Heart left ventricle (tissue), 16 donors: ENCODE data around the gene AAMP. TPM values are rescaled to one million over a fixed set of nuclear protein-coding genes. Genes with fewer than 3 reads are reported as not detected.
A peak's percentile ranks its signal among the peaks of the same experiment; 100 is the strongest.

Experiments
- ATAC-seq, 4 donors: fragments of 200-7000 bp; cut with Tn5 transposase; one replicate each; pipeline ENCODE4 v1.9.1; 2020 to 2022; ENCODE audit warnings: moderate library complexity in 4 of 4, mild to moderate bottlenecking in 3 of 4, moderate number of reproducible peaks in 1 of 4
- DNase-seq, 5 donors: peaks; one replicate each; pipeline ENCODE4 v3.0.0-alpha.2; 2020
- H3K27ac ChIP-seq, 12 donors: fragments of 200-600 bp; sonication (generic) in 4 of 12; one replicate each; pipeline versions ENCODE4 v1.5.0 to v1.8.0; 2016 to 2022; ENCODE audit warnings: mild to moderate bottlenecking in 2 of 12
- H3K27me3 ChIP-seq, 9 donors: fragments of 200-600 bp; sonication (generic) in 2 of 9; one replicate each; pipeline versions ENCODE4 v1.5.1 to v1.8.0; 2016 to 2022; ENCODE audit warnings: mild to moderate bottlenecking in 3 of 9
- H3K36me3 ChIP-seq, 9 donors: fragments of 200-600 bp; sonication (generic) in 2 of 9; one replicate each; pipeline versions ENCODE4 v1.5.0 to v1.8.0; 2018 to 2022; ENCODE audit warnings: mild to moderate bottlenecking in 2 of 9
- H3K4me1 ChIP-seq, 12 donors: fragments of 200-600 bp; sonication (generic) in 4 of 12; one replicate each; pipeline versions ENCODE4 v1.5.0 to v1.8.0; 2016 to 2022; ENCODE audit warnings: mild to moderate bottlenecking in 3 of 12
- H3K4me3 ChIP-seq, 12 donors: fragments of 200-600 bp; sonication (generic) in 4 of 12; one replicate each; pipeline versions ENCODE4 v1.5.0 to v1.8.0; 2017 to 2022; ENCODE audit warnings: mild to moderate bottlenecking in 9 of 12, moderate library complexity in 4 of 12
- H3K9me3 ChIP-seq, 12 donors: fragments of 200-600 bp; sonication (generic) in 4 of 12; one replicate each; pipeline versions ENCODE4 v1.5.0 to v1.8.0; 2016 to 2022; ENCODE audit warnings: mild to moderate bottlenecking in 1 of 12
- POLR2A ChIP-seq, 2 donors: fragments of 450-650 bp; IDR thresholded peaks; one replicate each; pipeline ENCODE4 v1.6.1; 2017; ENCODE audit warnings: antibody characterized with exemption in 2 of 2, mild to moderate bottlenecking in 2 of 2, moderate library complexity in 2 of 2
- WGBS, 4 donors: extraction: QIAGEN DNeasy Blood & Tissue Kit in 2 of 4; methylation state at CpG; one replicate each; pipeline versions ENCODE4 v1.1.5 to v1.1.7; 2013 to 2018; 5-methylcytosine and 5-hydroxymethylcytosine counted together
- intact Hi-C, 10 donors: fragments of 100-400 bp; cut with DNase I; formaldehyde crosslinking; loops; one replicate each; pipeline versions ENCODE4 v1.11.1 to v1.14.2; 2022
- polyA plus RNA-seq, 2 donors: library from polyadenylated mRNA; stranded (reverse); fragments of 200-250 nt; gene quantifications; one replicate each; pipeline ENCODE4 v1.2.3, GENCODE V29; 2013
- total RNA-seq, 9 donors: library from RNA; depleted of rRNA in 2 of 9; stranded (reverse); fragments of >200 nt in 2 of 9; fragmentation: NEBNext Ultra II Directional in 3 of 9; extraction: Animal tissue kit (Norgen Biotek cat#: 25700) in 3 of 9; gene quantifications; one replicate each; pipeline versions ENCODE4 v1.1.0 to v1.2.4, GENCODE V29; 2016 to 2023
- TF ChIP-seq, protein P1 (sequence below), 12 donors: fragments of 200-600 bp; sonication (generic) in 4 of 12; IDR thresholded peaks; one replicate each; pipeline versions ENCODE4 v1.5.0 to v1.8.0; 2018 to 2022; ENCODE audit warnings: antibody characterized with exemption in 12 of 12, mild to moderate bottlenecking in 5 of 12
- donor health status: ischemic (EF 13 %, LVEDD 7.1; RV severe dilation, severe dysfunction).
- donor health status: healthy with polysubstance abuse.
- donor health status: DM: no; HTN: yes; CAD: no.
- donor health status: DM: no; HTN: no; CAD: no.
- donor health status: ischemic (EF 25% LVEDD 6.9; RV normal size, moderate dysfunction).
- donor health status: ischemic (EF 25% LVEDD 5.7; RV mildly dilated, moderate dysfunction).
- donor health status: healthy.
- donor health status: DM: yes; HTN: yes; CAD: no.
- donor health status: ischemic (EF 35%, LVEDD 5.7; RV mildly dilated, moderate dysfunction).
- donor health status: nonischemic (EF 11% LVEDD 7.7; RV severe dilation, severe dysfunction).
- donor health status: DM: yes; HTN: yes; CAD: no.
- donor health status: PGD.
- donor health status: ischemic (EF 29% LVEDD 5.4; RV normal size, mild dysfunction).
- donor health status: nonischemic (EF 23%, LVEDD 6.1; RV moderate dilation, normal function).

The AAMP gene
- total and polyA plus RNA-seq, 11 donors: 51.6 to 150 (median 58.6) TPM

DNA sequence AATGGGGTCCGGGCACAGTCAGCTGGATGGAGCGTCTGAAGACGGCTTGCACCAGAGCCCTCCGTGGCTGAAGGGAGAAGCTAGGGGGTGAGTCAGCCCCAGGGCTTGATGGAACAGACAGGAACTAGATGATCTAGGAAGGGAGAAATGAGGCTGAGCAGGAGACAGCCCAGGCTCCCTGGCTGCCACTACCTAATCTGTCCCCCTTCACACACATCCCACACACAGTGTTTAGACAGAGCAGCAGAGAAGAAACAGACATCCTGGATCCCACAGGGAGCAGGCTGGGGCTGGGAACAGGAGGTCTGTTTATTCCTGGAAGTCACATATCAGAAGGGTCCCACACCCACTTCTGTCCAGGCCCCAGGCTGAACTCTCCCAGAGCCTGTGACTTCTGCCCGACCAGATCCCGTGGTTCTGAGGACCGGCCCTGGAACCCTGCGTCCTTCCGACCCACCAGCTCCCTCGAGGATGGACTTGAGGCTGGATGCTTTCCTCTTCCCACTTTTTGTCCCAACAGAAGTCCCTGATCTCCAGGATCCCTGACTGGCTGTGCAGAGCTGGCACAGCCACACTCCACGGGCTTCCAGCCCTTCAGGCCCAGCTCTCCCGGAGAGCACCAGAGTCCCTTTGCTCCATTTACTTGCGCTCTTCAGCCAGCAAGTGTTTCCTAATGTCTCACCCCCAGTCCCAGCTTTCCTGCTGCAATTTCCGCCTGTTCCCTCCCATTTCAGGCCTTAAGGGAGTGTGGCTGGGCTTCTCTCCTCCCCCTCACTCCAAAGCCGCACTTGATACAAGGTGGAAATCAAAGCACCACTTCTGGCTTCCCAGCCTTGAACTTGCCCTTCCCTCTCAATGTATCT lies 10.6 kb downstream of the AAMP start:
- TF ChIP-seq, protein P1, sequence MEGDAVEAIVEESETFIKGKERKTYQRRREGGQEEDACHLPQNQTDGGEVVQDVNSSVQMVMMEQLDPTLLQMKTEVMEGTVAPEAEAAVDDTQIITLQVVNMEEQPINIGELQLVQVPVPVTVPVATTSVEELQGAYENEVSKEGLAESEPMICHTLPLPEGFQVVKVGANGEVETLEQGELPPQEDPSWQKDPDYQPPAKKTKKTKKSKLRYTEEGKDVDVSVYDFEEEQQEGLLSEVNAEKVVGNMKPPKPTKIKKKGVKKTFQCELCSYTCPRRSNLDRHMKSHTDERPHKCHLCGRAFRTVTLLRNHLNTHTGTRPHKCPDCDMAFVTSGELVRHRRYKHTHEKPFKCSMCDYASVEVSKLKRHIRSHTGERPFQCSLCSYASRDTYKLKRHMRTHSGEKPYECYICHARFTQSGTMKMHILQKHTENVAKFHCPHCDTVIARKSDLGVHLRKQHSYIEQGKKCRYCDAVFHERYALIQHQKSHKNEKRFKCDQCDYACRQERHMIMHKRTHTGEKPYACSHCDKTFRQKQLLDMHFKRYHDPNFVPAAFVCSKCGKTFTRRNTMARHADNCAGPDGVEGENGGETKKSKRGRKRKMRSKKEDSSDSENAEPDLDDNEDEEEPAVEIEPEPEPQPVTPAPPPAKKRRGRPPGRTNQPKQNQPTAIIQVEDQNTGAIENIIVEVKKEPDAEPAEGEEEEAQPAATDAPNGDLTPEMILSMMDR (IDR thresholded peaks at IDR 0.05): peak in 1 of 12 donors; percentile 11
- peak in 1 of 2 donors; percentile 21 for TF ChIP-seq POLR2A (IDR thresholded peaks at IDR 0.05)
- peak overlapping the region; percentile 75 to 93 (median 88) for H3K27ac ChIP-seq
- H3K27me3 ChIP-seq: no peaks in the 10 kb centered on the region
- H3K9me3 ChIP-seq: no peaks in the 10 kb centered on the region
- peaks cover 0 to 48% (median 35%) of the 10 kb centered on the region in 9 donors for H3K36me3 ChIP-seq
- DNase-seq (peak; percentile 78 to 87 (median 79)), ATAC-seq (peak; percentile 82 to 86 (median 86))
- H3K4me1 ChIP-seq: peaks cover 3 to 75% (median 56%) of the 10 kb centered on the region in 12 donors
- 26 to 34% (median 28%) methylated on average over 14 to 15 of the region's 15 CpGs for WGBS, 4 donors
- intact Hi-C loops: loop anchor here in 7 of 10 donors (1.0 to 5.0 kb wide), 5 partner anchors 37 to 73 kb away; partner anchors contain the start of gene ARPC2 (in 2 of the 7)
- H3K4me3 ChIP-seq: peak overlapping the region in 8 of 12 donors; percentile 6 to 29 (median 16)

DNA sequence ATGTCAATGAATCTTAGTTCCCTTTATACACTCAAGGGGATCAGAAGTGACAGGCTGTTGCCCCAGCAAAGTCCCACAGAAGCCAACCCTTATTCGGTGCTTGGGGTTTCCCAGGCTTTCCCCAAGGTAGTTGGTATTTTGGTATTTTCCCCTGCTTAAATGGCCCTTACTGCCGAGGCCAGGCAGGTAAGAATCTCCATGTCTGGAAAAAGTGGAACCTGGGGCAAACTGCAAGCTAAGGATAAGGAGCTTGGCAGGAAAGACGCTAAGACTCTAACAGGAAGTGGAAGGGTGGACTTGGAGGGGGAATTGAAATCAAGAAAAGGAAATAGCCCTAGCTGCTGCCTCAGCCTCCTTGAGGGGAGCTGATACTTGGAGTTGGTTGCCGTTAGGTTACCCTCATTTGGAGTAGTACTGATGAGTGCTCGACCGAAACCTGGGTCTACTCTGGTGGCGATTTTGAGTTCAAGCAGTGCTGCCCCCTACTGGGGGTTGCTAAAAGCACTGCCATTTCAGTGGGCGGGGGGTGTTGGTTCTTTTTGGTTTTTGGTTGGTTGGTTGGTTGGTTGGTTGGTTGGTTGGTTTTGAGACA lies 12.5 kb downstream of the AAMP start:
- ATAC-seq: peak in 1 of 4 donors; percentile 6
- Histone ChIP-seq H3K9me3 (no peaks in the 10 kb centered on the region), H3K4me1 (peaks cover 3 to 58% (median 45%) of the 10 kb centered on the region in 12 donors), H3K4me3 (no peak overlapping the region), H3K27ac (peak overlapping the region in 7 of 12 donors; percentile 7 to 88 (median 49)), H3K27me3 (no peaks in the 10 kb centered on the region), H3K36me3 (peaks cover 0 to 48% (median 40%) of the 10 kb centered on the region in 9 donors)
- 53 to 62% (median 59%) methylated on average over 8 of the region's 8 CpGs for WGBS, 4 donors
- intact Hi-C loops: loop anchor here in 6 of 10 donors (5.0 kb wide), 3 partner anchors 35 to 70 kb away; partner anchors contain the start of gene ARPC2 (in 1 of the 6)
- TF ChIP-seq POLR2A (IDR thresholded peaks at IDR 0.05): no peak
- TF ChIP-seq, protein P1 (IDR thresholded peaks at IDR 0.05): peak; percentile 24 to 55 (median 38)
- DNase-seq: no peak

DNA sequence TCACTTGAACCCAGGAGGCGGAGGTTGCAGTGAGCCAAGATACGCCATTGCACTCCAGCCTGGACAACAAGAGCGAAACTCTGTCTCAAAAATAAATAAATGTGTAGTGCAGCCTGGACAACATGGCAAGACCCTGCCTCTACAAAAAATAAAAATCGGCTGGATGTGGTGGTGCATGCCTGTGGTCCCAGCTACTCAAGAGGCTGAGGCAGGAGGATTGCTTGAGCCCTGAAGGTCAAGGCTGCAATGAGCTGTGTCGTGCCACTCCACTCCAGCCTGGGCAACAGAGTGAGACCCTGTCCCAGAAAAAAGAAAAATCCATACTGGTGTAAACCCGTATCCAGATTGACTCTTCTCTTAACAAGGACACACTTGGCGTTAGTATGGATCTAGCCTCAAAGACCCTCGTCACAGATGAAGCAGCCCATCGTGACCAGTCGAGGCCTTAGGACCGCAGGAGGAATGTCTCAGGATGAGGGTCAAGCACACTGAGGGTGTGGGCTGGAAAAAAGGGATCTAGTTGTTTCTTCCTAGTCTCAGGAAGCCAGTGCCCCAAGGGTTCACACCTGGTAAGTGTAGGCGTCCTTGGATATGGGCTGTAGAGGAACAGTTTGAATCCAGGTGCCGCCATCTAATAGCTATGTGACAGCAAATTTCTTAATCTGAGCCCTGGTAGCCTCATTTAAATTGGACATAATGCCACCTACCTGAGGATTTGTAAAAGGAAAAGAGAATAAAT lies 13.2 kb downstream of the AAMP start:
- ATAC-seq (no peak), DNase-seq (no peak)
- Histone ChIP-seq H3K27me3 (no peaks in the 10 kb centered on the region), H3K27ac (peak overlapping the region in 5 of 12 donors; percentile 7 to 88 (median 49)), H3K4me1 (peaks cover 0 to 56% (median 42%) of the 10 kb centered on the region in 12 donors), H3K9me3 (no peaks in the 10 kb centered on the region), H3K36me3 (peaks cover 0 to 54% (median 47%) of the 10 kb centered on the region in 9 donors), H3K4me3 (no peak overlapping the region)
- WGBS, 4 donors: 94 to 97% (median 95%) methylated on average over 13 of the region's 13 CpGs
- intact Hi-C loops: loop anchor here in 6 of 10 donors (5.0 kb wide), 3 partner anchors 34 to 69 kb away; partner anchors contain the start of gene ARPC2 (in 1 of the 6)
- TF ChIP-seq POLR2A (IDR thresholded peaks at IDR 0.05): no peak
- TF ChIP-seq, protein P1 (IDR thresholded peaks at IDR 0.05): no peak
